Raji (cell line): ENCODE data around the gene TSHZ2.

Experiments used
- POLR2A ChIP-seq: IDR thresholded peaks from 2 replicates; pipeline ENCODE4 v1.6.1; 2011; ENCODE audit warnings: low read depth, low read length, control low read depth; ENCODE audit not compliant: insufficient read depth

TSHZ2 gene

GRCh38 chr20:53023732-53024520 is 51.8 kb downstream of the TSHZ2 start:
- no peak for TF ChIP-seq POLR2A

GRCh38 chr20:53027089-53027488 is 54.9 kb downstream of the TSHZ2 start:
- no peak for TF ChIP-seq POLR2A

GRCh38 chr20:53028337-53029007 is 56.3 kb downstream of the TSHZ2 start:
- TF ChIP-seq POLR2A = no peak

GRCh38 chr20:53030061-53030460 is 57.9 kb downstream of the TSHZ2 start:
- TF ChIP-seq POLR2A = no peak

GRCh38 chr20:53032046-53032445 is 59.9 kb downstream of the TSHZ2 start:
- no peak for TF ChIP-seq POLR2A

DNA sequence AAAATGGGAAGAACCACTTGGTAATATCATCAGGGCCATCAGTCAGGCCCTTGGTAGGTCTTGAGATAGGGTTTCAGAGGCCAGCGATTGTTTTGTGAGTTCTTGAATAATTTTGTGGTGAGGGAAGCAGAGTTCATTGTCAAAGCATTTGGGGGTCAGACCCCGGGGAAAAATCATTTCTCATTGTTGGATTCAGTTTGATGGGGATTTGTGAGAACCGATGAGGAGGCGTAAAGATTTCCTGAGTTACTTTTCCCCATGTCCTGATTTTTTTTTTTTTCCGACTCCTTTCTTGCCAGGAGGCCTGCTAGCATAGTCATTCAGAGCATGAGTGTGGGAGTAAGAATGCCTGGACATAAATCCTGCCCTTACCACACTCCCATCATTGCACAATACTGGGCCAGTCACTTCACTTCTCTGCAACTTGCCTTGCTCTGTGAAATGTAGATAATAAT is 60.3 kb downstream of the TSHZ2 start:
- no peak for TF ChIP-seq POLR2A

GRCh38 chr20:53033176-53033575 is 61.0 kb downstream of the TSHZ2 start:
- TF ChIP-seq POLR2A = no peak

DNA sequence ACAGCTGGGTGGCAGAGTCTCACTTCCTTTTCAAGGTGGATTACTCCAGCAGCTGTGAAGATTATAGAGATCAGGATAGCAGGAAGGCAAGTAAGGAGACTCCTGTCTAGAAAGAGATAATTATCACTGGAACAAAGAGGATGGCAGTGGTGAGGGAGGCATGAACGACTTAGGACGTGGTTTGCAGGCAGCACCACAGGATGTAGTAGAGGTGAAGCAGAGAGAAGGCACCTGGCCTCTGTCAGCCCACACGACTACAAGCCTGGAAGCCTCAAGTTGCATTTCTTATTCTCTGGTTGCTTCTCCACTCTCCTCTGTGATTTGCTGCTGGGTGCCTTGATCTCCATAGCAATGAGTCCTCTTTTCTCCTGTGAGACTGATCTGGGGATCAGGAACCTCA is 62.7 kb downstream of the TSHZ2 start:
- TF ChIP-seq POLR2A = no peak

GRCh38 chr20:53036992-53037391 is 64.8 kb downstream of the TSHZ2 start:
- TF ChIP-seq POLR2A = no peak

GRCh38 chr20:53037621-53038020 is 65.5 kb downstream of the TSHZ2 start:
- TF ChIP-seq POLR2A = no peak

GRCh38 chr20:53038299-53038698 is 66.1 kb downstream of the TSHZ2 start:
- TF ChIP-seq POLR2A = no peak

DNA sequence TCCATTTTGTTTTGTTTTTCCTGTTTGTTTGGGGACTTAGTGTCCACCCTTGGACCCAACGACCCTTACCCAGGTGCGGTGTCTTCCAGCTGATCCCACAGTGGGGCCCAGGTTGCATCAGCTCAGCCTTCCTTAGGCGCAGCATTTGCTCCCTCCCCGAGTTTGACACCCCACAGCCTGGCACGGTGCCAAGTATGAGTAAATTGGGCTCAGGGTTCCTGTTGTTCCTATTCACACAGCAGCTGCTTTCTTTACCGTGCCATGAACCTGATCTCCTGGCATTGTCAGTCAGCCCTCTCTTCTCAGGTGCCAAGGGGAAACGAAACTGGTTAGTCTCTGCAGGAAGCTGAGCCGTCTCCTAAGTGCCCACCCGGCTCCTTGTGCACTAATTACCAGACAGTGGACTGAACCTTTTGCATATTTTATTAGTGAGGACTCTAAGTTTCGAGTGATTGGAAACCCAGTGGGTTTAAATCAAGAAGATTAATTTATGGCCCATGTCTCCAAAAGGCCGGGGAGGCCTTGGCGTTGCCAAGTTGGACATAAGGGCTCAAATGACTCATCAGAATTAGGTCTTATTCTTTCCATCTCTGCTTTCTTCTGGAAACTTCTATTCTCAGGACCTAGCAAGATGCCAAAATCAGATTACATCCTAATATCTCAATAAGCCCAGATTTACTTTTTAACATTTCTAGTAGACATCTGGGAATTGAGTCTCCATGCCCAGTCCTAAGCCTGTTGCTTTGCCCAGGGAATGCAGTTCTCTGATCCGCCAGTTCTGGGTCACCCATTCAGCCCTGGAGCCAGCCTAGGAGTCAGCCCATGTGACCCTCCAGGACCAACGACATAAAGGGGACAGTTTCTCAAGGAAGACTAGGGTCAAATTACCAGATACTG is 68.8 kb downstream of the TSHZ2 start:
- TF ChIP-seq POLR2A = no peak

GRCh38 chr20:53042521-53042920 is 70.4 kb downstream of the TSHZ2 start:
- no peak for TF ChIP-seq POLR2A

GRCh38 chr20:53044296-53044695 is 72.1 kb downstream of the TSHZ2 start:
- TF ChIP-seq POLR2A = no peak

DNA sequence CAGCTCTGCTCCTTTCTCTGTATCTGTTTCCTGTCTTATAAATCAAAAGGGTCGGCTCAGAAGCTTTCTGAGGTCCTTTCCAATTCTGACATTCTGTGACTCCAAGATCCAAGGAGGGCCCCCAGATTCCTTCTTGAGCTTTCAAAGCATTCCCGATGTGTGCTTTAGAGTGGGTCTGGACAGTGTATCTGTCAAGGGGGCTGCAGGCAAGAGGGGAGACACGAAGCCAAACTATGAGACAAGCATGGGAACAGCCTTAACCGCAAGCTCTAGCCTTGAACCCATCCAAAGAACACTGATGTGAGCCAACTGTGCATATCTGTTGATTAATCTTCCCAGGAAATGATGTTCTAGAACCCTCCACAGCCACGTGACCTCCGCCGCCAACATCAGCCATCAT is 73.8 kb downstream of the TSHZ2 start:
- no peak for TF ChIP-seq POLR2A

- no peak for TF ChIP-seq POLR2A
These were observed 75.0 kb downstream of the TSHZ2 start for GRCh38 chr20:53047203-53047602.

DNA sequence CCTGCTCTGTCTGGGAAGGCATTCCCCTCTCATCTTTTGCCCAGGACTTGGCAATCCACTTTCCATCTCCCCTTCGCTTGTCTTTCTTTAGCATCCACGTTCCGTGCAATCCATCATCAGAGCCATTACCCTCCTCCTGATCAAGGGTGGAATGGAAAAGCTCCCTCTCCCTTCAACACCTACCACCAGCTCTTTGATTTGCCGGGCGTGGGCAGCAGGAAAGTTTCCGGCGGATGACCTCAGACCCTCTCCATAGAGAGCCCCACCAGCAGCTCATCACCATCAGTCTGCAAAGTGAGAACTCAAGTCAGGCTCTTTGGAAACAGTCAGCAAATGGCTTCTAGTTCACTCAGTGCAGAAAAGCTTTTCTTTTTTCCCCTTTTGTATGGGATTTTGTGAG is 76.2 kb downstream of the TSHZ2 start:
- no peak for TF ChIP-seq POLR2A
